Transverse colon (tissue), 4 donors: ENCODE data around the gene GJC1. TPM values are rescaled to one million over a fixed set of nuclear protein-coding genes. Genes with fewer than 3 reads are reported as not detected.
"Not testable (repeated sequence)": the region's sequence is repeated elsewhere in the genome, so short reads cannot be mapped to it uniquely, and the experiment has no call there.

Source experiments
- DNase-seq: peaks from one replicate; pipeline ENCODE4 v3.0.0-alpha.2; 2019
- H3K27ac ChIP-seq, 4 donors: fragments of 200-600 bp; sonication (generic); 2 replicates each; pipeline ENCODE4 v1.5.1; 2016 to 2018; ENCODE audit warnings: inconsistent platforms in 4 of 4
- H3K27me3 ChIP-seq: fragments of 200-600 bp; sonication (generic); 2 replicates; pipeline ENCODE4 v1.5.1; 2017; ENCODE audit warnings: inconsistent platforms
- H3K36me3 ChIP-seq, 4 donors: fragments of 200-600 bp; sonication (generic); 2 replicates each; pipeline ENCODE4 v1.5.1; 2017 to 2019; ENCODE audit warnings: inconsistent platforms in 4 of 4
- H3K4me1 ChIP-seq, 4 donors: fragments of 200-600 bp; sonication (generic); 2 replicates each; pipeline ENCODE4 v1.5.1; 2017 to 2020; ENCODE audit warnings: inconsistent platforms in 4 of 4
- H3K4me3 ChIP-seq, 4 donors: fragments of 200-600 bp; sonication (generic); 1 replicate in 1 of 4; 2 replicates in 3 of 4; pipeline versions ENCODE4 v1.5.1 to v1.6.1; 2017 to 2019; ENCODE audit warnings: inconsistent platforms in 4 of 4
- H3K9me3 ChIP-seq, 2 donors: fragments of 200-600 bp; sonication (generic); 2 replicates each; pipeline ENCODE4 v1.5.1; 2017 to 2019; ENCODE audit warnings: inconsistent platforms in 2 of 2
- CTCF ChIP-seq, 5 experiments: fragments of 200-600 bp in 3 of 5; fragments of 450-650 bp in 2 of 5; sonication (generic) in 3 of 5; IDR thresholded peaks; 1 replicate in 2 of 5; 2 replicates in 3 of 5; pipeline ENCODE4 v1.5.1; 2016 to 2017; ENCODE audit warnings: antibody characterized with exemption in 5 of 5, inconsistent platforms in 3 of 5, mild to moderate bottlenecking in 2 of 5, moderate library complexity in 1 of 5
- EP300 ChIP-seq: sonication (generic); formaldehyde crosslinking; IDR thresholded peaks from one replicate; pipeline ENCODE4 v1.6.1; 2017; ENCODE audit warnings: antibody characterized with exemption, low read depth
- POLR2A ChIP-seq: fragments of 450-650 bp; IDR thresholded peaks from one replicate; pipeline ENCODE4 v1.6.1; 2016; ENCODE audit warnings: antibody characterized with exemption, mild to moderate bottlenecking, moderate library complexity
- POLR2AphosphoS5 ChIP-seq, 3 donors: sonication (generic); formaldehyde crosslinking; IDR thresholded peaks; one replicate each; pipeline ENCODE4 v1.6.1; 2016; ENCODE audit warnings: antibody characterized with exemption in 3 of 3
- WGBS, 2 donors: methylation state at CpG; one replicate each; pipeline ENCODE4 v1.1.5; 2018; ENCODE audit warnings: low coverage in 1 of 2; 5-methylcytosine and 5-hydroxymethylcytosine counted together
- in situ Hi-C, 4 donors: fragments of 200-750 bp; cut with MboI; loops; one replicate each; pipeline versions ENCODE4 v1.15.0 to v1.15.1; 2017; ENCODE audit warnings: low sequenced_read_pairs in 3 of 4, low pct_ligation_motif_present in 1 of 4, low pct_unique_long_range_greater_than_20kb in 1 of 4
- intact Hi-C: fragments of 100-400 bp; cut with DNase I; formaldehyde crosslinking; loops from one replicate; pipeline ENCODE4 v1.15.1; 2023; ENCODE audit warnings: low total_unique reads
- total RNA-seq, 4 donors: library from RNA; depleted of rRNA; stranded (reverse); fragments of >200 nt; gene quantifications; one replicate each; pipeline ENCODE4 v1.1.0, GENCODE V29; 2016

The GJC1 gene
- total RNA-seq, 4 donors from 2014 or later, result 12.0 to 18.7 (median 14.7) TPM

GRCh38 chr17:44757045-44757917 lies 72.8 kb downstream of the GJC1 start:
- no peak for DNase-seq
- Histone ChIP-seq H3K36me3 (no peaks in the 10 kb centered on the region), H3K9me3 (no peaks in the 10 kb centered on the region), H3K4me3 (no peak overlapping the region), H3K27me3 (peaks cover 50% of the 10 kb centered on the region), H3K27ac (no peak overlapping the region), H3K4me1 (peaks cover 5 to 13% (median 13%) of the 10 kb centered on the region in 4 donors)
- 85% methylated on average over 9 of the region's 10 CpGs; no CpG with 5 or more reads in 1 of the 2 donors for WGBS, 2 donors
- in situ Hi-C loops, result no loop called here
- TF ChIP-seq POLR2A (no peak), POLR2AphosphoS5 (IDR thresholded peaks at IDR 0.05) (no peak), CTCF (IDR thresholded peaks at IDR 0.05) (no peak), EP300 (no peak)
- intact Hi-C loops, result no loop called here

- H3K4me3 ChIP-seq, H3K36me3 ChIP-seq, H3K27ac ChIP-seq, intact Hi-C loops, DNase-seq, in situ Hi-C loops, H3K9me3 ChIP-seq: not testable (repeated sequence)
- Histone ChIP-seq H3K27me3 (peaks cover 29% of the 10 kb centered on the region), H3K4me1 (peaks cover 5 to 13% (median 13%) of the 10 kb centered on the region in 4 donors)
- WGBS, 2 donors, result 87% methylated on average over 5 of the region's 5 CpGs; no CpG with 5 or more reads in 1 of the 2 donors
These were observed 74.9 kb downstream of the GJC1 start for GRCh38 chr17:44755180-44755579.

GRCh38 chr17:44754276-44754675 lies 75.8 kb downstream of the GJC1 start:
- no peak overlapping the region for H3K27ac ChIP-seq
- WGBS, 2 donors, result 40 to 82% methylated on average over 1 to 7 of the region's 7 CpGs
- H3K4me3 ChIP-seq, result no peak overlapping the region
- in situ Hi-C loops (no loop called here), intact Hi-C loops (no loop called here)
- no peak for DNase-seq
- peaks cover 20% of the 10 kb centered on the region for H3K27me3 ChIP-seq
- H3K36me3 ChIP-seq, result no peaks in the 10 kb centered on the region
- no peaks in the 10 kb centered on the region for H3K9me3 ChIP-seq
- peaks cover 1 to 8% (median 7%) of the 10 kb centered on the region in 4 donors for H3K4me1 ChIP-seq
- no peak for TF ChIP-seq POLR2AphosphoS5 (IDR thresholded peaks at IDR 0.05)
- TF ChIP-seq CTCF (IDR thresholded peaks at IDR 0.05), result no peak
- no peak for TF ChIP-seq POLR2A
- TF ChIP-seq EP300, result no peak

GRCh38 chr17:44752953-44753861 lies 76.9 kb downstream of the GJC1 start:
- Histone ChIP-seq H3K27ac (no peak overlapping the region), H3K36me3 (no peaks in the 10 kb centered on the region), H3K4me1 (no peaks in the 10 kb centered on the region), H3K9me3 (no peaks in the 10 kb centered on the region), H3K4me3 (no peak overlapping the region), H3K27me3 (peaks cover 11% of the 10 kb centered on the region)
- DNase-seq, result no peak
- in situ Hi-C loops, result no loop called here
- TF ChIP-seq CTCF (IDR thresholded peaks at IDR 0.05), result no peak
- TF ChIP-seq POLR2AphosphoS5 (IDR thresholded peaks at IDR 0.05), result no peak
- no peak for TF ChIP-seq POLR2A
- TF ChIP-seq EP300, result no peak
- WGBS, 2 donors, result 78 to 80% methylated on average over 2 to 14 of the region's 17 CpGs
- intact Hi-C loops, result no loop called here
